GM18499 (cell line): ENCODE measurements around the gene KISS1.

ENCODE experiments used
- ATAC-seq: cut with Tn5 transposase; IDR thresholded peaks from one replicate; pipeline ENCODE4 v1.9.1; 2021; ENCODE audit warnings: moderate number of reproducible peaks; ENCODE audit not compliant: insufficient read depth, unreplicated experiment

KISS1 gene

DNA sequence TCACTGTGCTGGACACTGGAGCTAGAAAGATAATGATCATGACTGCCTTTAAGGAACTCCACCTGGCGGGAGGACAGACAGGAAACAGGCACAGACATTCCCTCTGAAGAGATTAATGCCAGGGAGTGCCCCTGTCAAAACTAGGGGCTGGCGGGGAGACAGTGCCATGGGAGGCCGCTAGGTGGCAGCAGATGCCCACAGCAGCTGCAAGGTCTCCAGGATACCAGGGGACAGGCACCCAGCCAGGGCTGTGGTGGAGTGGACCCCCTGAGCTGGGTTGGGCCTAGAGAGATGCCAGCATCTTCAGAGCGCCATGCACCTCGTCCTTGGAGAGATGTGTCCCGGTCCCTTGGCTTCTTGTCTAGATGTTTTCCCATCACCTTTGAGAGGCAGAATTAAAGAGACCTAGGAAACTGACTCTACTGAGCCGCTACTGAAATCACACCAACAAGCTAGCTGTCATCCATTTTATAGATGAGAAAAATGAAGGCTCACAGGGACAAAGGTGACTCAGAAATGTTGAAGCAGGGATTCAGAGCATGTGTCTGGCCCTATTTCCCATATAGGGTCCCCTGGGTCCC, 33.7 kb downstream of the KISS1 start:
- ATAC-seq: no peak

DNA sequence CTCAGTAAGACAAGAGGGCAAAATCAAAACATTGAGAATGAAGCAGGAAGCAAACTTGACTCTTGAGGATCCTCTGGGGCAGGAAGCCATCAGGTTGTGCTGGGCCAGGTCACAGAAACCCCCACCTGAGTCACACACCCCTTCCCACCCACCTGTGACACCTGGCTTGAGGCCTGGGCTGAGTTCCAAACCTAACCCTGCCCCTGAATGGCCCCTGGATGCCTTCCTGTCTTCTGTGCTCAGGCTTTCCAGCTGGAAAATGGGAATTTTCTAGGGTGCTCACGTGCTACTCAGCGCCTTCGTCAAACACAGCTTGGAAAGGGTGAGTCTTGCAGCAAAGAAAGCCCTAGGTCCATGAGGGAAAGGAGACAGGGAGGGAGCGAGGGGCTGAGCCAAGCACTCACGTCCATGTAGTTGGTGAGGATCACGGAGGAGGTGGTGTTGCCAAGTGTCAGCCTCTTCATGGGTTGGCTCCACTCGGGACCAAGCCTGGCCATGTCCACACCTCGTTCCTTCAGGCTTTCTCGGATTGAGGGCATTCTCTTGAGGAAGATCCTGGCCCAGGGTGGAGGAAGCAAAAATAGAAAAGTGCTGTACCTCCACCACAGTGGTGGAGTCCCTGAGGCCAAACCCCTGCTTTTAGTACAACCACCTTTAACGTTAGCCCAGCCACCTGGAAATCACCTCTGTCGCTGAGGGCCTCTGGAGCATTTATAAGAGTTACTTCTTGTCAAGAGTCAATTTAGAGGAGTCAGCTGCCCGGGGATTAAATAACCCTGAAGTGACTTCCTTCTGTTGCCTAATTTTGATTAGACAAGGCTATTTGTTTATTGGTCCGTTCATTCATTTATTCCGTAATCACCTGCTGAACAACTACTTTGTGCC, 34.4 kb downstream of the KISS1 start:
- no peak for ATAC-seq

DNA sequence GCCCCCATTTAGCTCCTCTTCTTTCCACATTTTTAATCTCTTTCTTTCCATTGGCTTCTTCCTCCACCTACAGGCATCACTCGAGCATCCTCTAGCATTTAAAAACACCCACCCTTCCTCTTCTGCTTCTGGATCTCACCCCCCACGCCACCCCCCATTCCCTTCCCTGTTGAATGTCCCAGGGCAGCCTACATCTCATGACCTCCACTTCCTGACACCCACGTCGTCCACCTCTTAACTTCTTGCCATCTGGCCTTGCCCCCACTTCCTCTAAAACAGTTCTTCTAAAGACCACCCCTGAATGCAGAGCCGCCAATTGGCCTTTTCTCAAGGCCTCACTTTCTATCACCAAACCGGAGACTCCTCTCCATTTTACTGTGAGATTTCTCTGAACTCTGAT, 38.3 kb downstream of the KISS1 start:
- no peak for ATAC-seq

DNA sequence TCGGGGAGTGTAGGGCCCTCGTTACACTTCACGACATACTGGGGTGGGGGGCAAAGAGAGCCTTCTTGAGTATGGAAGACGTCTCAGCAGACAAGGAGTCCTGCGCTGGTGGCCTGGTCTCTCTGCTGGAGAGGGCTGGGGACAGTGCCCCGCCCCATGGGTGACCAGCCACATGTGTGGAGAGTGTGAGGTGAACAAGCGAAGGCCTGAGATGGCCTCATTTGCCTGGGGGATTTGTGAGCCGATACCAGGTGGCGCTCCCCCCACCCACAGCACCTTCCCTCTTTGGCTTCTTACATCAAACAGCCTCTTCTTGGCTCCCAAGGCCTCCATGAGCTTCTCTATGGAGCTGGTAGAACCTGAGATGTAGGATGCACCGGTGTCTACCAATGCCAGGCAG, 40.4 kb downstream of the KISS1 start:
- ATAC-seq: no peak

DNA sequence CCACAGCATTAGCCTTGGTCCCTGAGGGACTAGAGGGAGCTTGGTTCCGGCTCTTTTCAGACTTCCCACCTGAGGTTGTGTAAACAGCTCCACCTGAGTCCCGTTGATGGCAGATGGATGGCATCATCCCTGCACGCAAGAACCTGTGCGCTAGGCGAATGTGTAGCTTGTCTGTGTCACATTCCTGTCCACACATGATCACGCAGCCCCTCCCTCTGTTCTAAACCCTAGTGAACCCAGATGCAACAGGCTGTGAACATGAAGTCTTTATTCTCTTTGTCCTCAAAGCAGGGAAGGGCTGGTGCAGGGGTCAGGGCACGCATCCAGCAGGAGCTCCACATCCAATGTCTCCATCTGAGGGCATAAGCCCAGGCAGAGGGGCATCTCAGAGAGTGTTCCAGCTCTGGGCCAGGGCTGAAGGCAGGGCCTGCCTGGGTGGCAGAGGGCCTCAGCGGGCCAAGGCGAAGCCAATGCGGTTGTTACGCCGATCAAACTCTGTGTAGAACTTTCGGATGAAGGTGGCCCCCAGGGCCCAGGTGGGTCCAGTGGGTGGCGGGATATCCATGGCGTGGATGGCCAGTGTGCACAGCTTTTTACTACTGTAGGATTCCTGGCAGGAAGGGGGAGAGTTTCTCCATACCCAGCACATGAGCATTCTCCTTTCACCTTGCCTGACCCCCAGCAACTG, 41.6 kb downstream of the KISS1 start:
- no peak for ATAC-seq

DNA sequence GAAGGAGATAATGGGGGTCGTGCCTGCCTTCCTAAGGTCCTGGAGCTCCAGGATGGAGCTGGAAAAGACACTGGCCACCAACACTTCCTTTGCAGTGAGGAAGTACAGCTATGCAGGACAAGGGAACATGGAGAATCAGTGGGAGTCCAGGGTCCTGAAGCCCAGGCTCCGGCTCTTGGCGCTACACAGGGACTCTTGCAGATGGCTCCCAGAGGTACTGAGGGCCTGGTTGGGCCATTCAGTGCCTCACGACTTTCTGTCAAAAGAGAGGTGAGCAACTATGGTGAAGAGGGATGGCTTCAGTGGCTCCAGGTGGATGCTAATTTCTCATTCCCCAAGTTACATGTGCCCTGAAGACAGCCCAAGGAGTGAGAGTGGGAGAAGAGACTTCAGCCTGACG, 42.6 kb downstream of the KISS1 start:
- ATAC-seq: no peak

DNA sequence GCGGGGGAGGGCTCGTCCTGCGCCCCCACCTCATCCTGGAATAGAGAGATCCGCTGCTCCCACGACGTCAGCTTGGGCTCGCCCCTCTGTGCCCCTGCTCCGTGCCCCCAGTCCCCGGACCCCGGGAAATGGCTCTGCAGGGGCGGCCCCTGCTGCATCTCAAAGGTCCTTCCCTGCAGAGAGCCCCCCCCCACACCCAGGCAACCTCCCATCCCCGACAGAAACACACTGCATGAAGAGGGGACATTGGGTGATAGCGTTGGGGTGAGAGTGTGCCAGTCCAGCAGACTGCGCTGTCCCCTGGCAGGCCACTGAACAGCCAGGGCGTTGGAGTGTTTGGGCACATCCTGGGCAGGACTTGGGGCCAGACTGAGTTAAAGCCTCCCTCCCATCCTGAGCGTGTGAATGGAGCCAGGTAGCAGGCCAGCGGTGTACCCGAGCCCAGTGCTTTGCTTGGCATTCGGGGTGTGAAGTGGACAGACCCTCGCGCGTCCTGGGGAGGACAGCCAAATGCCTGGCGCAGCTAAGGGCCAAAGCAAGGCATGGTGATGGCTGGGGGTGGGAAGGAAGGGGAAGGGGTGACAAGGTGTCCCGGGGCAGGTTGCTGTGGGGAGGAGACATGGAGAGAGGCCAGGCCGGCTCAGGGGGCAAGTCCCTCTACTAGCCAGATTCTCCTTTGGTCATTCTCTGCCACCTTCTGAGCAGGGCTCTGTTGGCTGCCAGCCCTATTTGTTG, 43.8 kb downstream of the KISS1 start:
- no peak for ATAC-seq

DNA sequence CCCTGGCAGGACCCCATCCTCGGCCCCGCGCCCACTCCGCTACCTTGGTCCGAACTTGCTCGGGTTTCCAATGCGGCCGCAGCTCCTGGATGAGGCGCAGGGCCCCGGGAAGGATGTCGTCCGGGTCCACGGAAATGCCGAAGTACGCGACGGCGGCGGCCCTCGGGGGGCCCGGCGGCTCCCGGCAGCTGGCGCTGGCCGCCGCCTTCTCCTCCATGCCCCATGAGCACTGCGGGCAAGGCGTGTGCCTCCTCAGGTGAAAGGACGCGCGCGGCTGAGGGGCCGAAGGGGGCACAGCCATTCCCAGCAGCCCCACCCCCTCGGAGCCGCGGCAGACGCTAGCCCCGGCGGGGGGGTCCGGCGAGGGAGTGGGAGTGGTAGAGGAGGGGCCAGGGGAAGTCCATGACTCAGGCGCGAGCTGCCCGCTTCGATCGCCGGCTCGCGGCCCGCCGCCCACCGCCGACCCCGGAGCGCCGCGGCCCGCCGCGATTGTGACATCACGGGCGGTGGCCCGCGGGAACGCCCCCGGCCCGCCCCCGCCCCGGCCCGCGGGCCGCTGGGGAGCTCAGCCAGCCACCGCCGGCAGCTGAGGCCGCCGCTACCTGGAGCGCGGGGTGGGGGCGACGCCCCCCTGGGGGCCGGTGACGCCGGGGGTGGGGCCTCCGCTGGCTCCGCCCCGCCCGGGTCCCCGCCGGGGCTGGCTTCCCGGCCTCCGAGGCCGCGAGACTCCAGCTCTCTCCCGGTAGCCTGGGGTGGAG, 44.6 kb downstream of the KISS1 start, which contains the start of gene ETNK2:
ETNK2 (minus strand) TSS at position 493 of the 758 bp plus-strand sequence; CDS start at position 301, 192 bp downstream.
- no peak for ATAC-seq

DNA sequence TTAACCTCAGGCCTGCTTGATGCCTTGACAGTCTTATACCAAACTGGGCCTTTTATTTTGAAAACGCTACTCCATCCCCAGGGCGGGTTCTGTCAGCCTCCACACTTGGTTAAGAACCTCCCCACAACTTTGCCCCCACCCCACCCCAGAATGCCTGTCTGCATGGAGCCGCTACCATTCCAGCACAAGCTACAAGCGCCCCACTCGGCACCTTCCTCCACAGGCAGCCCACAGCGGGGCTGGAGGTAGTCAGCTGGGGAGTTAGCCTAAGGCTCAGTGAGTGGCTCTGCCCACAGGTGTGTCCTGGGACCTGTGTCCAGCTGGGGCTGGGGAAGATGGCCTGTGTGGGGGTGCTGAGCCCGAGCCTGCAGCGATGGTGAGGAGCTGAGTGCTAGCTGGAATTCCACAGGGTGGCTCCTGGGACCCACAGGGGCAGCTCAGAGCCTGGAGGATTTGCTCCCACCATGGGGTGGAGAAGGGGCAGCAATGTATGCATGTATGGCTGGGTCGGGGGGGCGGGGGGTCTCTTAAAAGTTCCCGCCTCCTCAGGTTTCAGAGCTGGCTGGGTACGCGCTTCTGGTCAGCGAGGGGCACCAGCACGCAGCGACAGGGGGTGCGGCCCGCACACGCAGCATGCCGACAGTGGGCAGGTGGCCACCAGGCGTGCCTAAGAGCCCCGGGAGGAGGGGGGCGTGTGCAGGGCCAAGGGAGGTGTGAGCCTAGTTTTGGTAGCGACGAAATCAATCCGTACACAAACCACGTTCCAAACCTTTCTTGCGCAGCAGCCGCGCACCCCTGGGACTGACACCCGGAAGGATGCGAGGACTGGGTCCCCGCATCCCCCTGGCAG, 45.4 kb downstream of the KISS1 start:
- no peak for ATAC-seq

DNA sequence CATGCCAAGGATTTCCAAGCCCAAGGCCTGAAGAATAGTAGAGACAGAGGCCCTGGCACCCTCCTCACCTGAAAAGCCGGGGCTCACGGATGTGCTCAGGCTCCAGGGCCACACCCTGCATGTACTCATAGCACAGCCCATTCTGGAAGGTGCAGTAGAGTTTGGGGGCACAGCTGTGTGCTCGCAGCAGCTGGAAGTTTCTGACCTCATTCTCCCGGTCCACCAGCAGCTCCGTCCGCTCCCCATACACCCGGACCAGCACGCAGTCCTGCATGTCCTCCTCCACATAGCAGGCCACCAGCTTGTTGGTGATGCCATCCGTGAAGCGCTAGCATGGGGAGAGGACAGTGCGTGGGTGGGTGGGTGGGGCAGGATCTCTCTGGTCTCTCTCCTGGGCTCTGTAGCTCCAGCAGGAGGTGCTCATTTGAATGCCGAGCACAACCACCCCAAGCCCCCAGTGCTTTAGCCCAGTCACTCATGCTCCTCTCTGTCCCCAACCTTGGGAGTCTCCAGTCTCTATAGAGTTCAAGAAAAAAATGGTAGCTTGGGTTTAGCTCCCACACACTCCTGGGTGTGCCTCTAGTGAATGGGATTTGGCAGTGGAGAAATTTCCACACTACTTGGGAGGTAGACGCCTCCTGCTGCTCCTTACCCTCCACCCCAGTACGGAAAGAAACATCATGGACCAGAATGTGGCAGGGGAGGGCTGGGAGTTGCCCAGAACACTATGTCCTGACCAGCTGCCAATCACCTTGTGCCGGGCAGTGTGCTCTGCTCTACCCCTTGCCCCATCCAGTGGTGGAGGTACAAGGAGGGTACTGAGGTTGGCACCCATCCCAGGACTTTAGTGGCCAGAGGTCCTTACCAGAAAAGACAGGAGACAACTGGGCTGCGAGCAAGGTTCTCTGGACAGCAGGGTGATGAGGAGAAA, 46.4 kb downstream of the KISS1 start:
- ATAC-seq: no peak

DNA sequence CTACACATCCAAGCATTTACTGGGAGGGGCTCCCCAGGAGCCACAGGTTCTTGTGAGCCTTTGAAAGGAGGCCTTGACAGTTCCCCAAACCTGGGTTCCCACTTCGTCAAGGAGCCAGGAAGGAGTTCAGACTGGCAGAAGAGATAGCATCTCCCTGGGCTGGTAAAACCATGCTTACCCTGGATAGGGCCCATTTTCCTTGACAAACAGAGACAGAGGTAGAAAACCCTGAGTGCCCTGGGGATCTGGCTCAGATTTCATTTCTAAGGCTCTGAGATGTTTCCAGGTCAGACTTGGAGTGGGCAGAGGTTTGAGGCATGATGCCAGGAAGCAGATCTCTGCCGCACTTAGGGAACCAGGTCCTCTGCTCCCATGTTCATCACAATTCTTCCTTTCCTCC, 47.2 kb downstream of the KISS1 start:
- ATAC-seq: no peak

DNA sequence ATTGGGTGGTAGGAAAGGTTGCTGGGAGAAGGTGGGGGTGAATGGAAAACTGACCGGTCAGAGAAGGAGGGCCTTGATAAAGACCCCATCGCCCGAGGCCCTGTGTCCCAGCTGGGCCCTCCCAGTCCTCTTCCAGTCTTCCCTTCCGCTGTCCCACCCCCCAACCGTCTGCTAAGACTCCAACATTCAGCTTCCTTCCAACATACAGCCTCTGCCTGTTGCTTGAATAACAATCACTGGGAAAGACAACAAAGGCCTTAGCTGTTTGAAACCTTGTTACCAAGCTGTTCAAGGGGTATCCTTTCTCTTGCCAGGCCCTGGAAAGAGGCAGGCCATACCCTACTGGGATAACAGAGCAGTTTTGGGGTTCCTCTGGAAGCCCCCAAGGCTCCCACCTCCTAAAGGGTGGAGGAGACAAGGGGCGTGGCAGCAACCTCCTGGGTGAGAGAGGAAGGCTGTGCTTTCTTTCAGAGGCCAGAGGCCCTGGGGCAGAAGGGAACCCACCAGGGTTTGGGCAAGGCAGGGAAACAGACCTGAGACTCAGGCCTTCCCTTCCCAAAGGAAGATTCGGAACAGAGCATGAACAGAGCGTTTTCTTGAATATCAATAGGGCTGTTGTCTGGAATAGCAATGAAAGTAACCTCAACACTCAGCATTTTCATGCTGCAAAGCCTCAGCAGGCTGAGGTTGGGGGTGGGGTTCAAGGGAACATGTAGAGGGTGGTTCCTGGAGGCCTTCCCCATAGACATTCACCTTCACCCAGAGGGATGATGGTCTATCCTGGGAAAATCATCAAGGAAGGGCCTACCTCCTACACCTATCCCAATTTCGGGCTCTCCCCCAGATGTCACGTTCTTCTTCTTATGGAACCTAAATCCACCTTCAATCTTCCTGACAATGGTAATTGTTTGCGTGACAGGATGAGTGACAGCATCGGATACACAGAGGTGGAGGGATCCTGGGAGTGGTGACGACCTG, 48.6 kb downstream of the KISS1 start:
- ATAC-seq: no peak

DNA sequence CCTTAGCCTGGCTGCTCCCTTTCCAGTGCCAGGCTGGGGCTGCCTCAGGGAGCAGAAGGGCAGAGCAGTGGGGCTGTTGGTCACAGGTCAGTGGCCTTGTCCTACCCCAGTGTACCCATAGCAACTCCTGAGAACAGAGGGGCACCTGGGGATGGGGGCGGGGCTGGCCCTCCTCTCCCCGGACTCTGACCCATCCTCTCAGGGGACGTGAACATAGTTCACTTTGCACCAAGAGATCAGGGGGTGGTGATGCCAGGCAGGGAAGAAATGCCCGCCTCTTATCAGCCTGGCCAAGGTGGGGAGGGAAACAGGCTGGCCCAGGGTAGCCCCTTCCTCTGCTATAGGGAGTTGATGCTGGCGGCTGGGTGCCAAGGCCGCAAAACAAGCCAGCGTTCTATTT, 49.3 kb downstream of the KISS1 start:
- no peak for ATAC-seq

DNA sequence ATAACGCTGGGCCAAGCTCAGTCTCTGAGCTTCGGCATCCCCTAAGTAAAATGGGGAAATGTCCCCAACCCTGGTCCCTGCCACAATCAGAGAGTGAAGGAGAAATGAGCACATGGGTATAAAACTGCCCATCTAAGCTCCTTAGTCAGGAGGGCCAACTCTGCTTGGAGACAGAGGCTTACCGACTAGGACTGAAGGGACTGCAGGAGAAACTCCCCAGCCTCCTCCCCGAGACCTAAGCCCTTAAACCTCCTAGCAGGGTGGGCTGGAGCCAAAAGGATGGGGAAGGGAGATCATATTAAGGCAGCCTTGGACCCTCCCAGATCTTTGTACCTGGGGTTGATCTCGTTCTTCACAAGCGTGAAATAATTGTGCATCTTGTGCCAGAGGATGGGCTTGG, 50.0 kb downstream of the KISS1 start:
- ATAC-seq: no peak

DNA sequence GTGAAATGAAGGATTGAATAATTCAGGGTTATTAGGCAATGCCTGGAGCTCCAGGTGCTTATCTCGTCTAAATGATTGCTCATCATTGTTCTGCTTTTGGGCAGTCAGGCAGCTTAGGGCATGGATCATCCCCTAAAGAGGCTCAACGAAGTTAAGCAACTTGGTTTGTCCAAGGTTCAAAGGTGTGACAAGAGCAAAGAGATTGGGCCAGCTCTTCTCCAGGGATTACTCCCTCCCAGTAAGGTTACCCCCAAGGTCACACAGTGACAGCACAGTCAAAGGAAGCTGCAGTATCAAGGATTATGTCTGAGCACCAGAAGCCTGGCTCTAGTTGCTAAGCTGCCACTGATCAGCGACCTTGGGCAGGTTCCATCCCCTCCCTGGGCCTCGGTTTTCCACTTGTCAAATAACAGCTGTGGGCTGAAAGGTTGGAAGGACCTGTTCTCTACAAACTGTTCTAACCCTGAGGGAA, 51.2 kb downstream of the KISS1 start:
- ATAC-seq: no peak

DNA sequence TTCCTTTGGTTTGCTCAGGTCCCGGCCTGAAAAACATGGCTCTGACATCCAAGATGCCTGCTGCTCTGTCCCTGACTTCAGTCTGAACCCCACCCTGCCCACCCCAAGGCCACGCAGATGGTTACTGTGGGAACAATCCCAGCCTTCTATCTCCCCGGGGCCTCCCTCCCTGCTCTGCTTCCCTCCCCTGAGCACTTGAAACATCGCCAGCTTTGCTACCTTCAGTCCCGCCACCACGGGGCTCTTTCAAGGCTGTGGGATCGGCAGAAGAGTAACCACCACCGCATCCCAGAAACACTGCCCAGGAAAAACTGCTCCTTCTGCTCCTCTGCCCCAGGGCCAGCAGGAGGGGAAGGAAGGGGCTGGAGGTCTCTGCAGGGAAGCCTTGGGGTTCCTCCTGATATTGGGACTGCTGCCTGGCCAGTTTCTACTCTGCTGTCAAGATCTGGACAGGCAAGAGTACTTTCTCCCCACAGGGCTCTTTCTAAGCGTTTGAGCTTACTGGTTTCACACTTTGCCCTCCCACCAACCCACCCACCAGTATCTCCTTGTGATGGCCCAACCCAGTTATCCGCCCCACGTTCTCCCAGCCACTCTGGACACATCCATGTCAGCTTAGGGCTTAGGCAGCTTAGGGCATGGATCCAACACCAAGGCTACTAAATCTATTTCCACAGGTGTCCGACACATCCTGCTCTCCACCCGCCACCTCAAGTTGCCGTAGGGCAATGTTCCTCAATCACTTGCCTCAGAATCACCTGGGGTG, 52.8 kb downstream of the KISS1 start:
- ATAC-seq: no peak
